ENCODE data around the gene GNPDA1. TPM values are rescaled to one million over a fixed set of nuclear protein-coding genes. Genes with fewer than 3 reads are reported as not detected.

Gene GNPDA1
- total and polyA plus RNA-seq, 9 of the 15 experiments (the other 6 are each of a cell fraction or from before 2014, with no cell fraction given), result 14.1 to 145 (median 52.2) TPM

GRCh38 chr5:142036918-142037317 lies 24.1 kb upstream of the GNPDA1 start:
- Histone ChIP-seq H3K4me2 (ENCODE audit: insufficient read depth, low read length) (no peak overlapping the region), H3K27ac (ENCODE audit: extremely low read depth, low read depth, low read length) (no peak overlapping the region), H3K79me2 (ENCODE audit: control insufficient read depth, insufficient read depth, low read length) (no peaks in the 10 kb centered on the region), H3K9me3 (replicated peaks; ENCODE audit: control insufficient read depth, insufficient read depth, low read depth, low read length) (no peaks in the 10 kb centered on the region), H3K9ac (ENCODE audit: insufficient read depth in 1 of 2, low read depth in 2 of 2, low read length in 2 of 2) (no peak overlapping the region), H3K27me3 (ENCODE audit: control insufficient read depth in 2 of 2, insufficient read depth in 2 of 2, low read length in 2 of 2) (no peaks in the 10 kb centered on the region), H3K9me1 (ENCODE audit: control insufficient read depth, insufficient read depth, low read length) (no peaks in the 10 kb centered on the region), H2AFZ (ENCODE audit: low read depth, low read length) (peak overlapping the region; percentile 55; the same call in 1 of the 2 replicates), H3K4me3 (no peak overlapping the region), H3K36me3 (ENCODE audit: control insufficient read depth, insufficient read depth, low read length) (no peaks in the 10 kb centered on the region), H3K4me1 (replicated peaks in 1 of 2; ENCODE audit: control insufficient read depth in 2 of 2, insufficient read depth in 2 of 2, low read length in 2 of 2) (peaks cover 0 to 10% of the 10 kb centered on the region in 2 experiments; a peak in 3 of 5 replicates), H4K20me1 (replicated peaks; ENCODE audit: control insufficient read depth, insufficient read depth, low read length) (no peaks in the 10 kb centered on the region)
- intact Hi-C loops (cut with micrococcal nuclease), result no loop called here
- CTCF ChIA-PET (ENCODE audit: low intra/inter-chr PET ratio), result no interaction called here
- 46% methylated on average over 13 of the region's 13 CpGs for WGBS (ENCODE audit: insufficient coverage, low coverage, missing lambda C conversion rate)
- no TSS peak for BruUV-seq (replicated peaks)
- POLR2A ChIA-PET, result no interaction called here
- DNase-seq (ENCODE audit: extremely low read depth in 1 of 4, low spot score in 3 of 4) (no peak), FAIRE-seq (no peak), ATAC-seq (no peak)
- in situ Hi-C loops (cut with MboI), result no loop called here
- TF ChIP-seq RAD21 (CRISPR knock-in tag; conservative IDR thresholded peaks at IDR 0.05 in 1 of 2, IDR thresholded peaks at IDR 0.05 in 1 of 2) (no peak), ZNF561 (CRISPR knock-in tag; conservative IDR thresholded peaks at IDR 0.05) (no peak), BMI1 (IDR thresholded peaks at IDR 0.05; ENCODE audit: low read length) (no peak), DLX4 (CRISPR knock-in tag; IDR thresholded peaks at IDR 0.05) (no peak), ZHX1 (conservative IDR thresholded peaks at IDR 0.05; ENCODE audit: low read length) (no peak), PRPF4 (IDR thresholded peaks at IDR 0.05; ENCODE audit: insufficient read depth, low read depth, low read length, poor library complexity, severe bottlenecking) (no peak), OTX1 (CRISPR knock-in tag; IDR thresholded peaks at IDR 0.05) (no peak), SIRT6 (IDR thresholded peaks at IDR 0.05; ENCODE audit: low read depth, low read length) (no peak), GABPB1 (CRISPR knock-in tag; IDR thresholded peaks at IDR 0.05) (no peak), NR0B1 (IDR thresholded peaks at IDR 0.05; ENCODE audit: partially characterized antibody) (no peak), PREB (CRISPR knock-in tag; IDR thresholded peaks at IDR 0.05) (no peak), ZNF253 (CRISPR knock-in tag; conservative IDR thresholded peaks at IDR 0.05) (no peak)
- TF ChIP-seq, protein P1, sequence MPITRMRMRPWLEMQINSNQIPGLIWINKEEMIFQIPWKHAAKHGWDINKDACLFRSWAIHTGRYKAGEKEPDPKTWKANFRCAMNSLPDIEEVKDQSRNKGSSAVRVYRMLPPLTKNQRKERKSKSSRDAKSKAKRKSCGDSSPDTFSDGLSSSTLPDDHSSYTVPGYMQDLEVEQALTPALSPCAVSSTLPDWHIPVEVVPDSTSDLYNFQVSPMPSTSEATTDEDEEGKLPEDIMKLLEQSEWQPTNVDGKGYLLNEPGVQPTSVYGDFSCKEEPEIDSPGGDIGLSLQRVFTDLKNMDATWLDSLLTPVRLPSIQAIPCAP (CRISPR knock-in tag; IDR thresholded peaks at IDR 0.05; ENCODE audit: borderline replicate concordance), result no peak
- TF ChIP-seq, protein P2, sequence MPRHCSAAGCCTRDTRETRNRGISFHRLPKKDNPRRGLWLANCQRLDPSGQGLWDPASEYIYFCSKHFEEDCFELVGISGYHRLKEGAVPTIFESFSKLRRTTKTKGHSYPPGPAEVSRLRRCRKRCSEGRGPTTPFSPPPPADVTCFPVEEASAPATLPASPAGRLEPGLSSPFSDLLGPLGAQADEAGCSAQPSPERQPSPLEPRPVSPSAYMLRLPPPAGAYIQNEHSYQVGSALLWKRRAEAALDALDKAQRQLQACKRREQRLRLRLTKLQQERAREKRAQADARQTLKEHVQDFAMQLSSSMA (CRISPR knock-in tag; IDR thresholded peaks at IDR 0.05), result no peak
